GM19438 (cell line): ENCODE data around the gene MBD5.

Source experiments
- ATAC-seq: cut with Tn5 transposase; IDR thresholded peaks from one replicate; pipeline ENCODE4 v1.9.1; 2021; ENCODE audit warnings: low read depth; ENCODE audit not compliant: unreplicated experiment

The MBD5 gene

GRCh38 chr2:148022351-148022750, 1.5 kb downstream of the MBD5 start:
- ATAC-seq = no peak

- ATAC-seq = no peak
These were observed 2.0 kb downstream of the MBD5 start for GRCh38 chr2:148022882-148023281.

GRCh38 chr2:148023861-148024260, 3.0 kb downstream of the MBD5 start:
- ATAC-seq = peak; percentile 27

GRCh38 chr2:148026573-148026972, 5.7 kb downstream of the MBD5 start:
- no peak for ATAC-seq

GRCh38 chr2:148027822-148028221, 6.9 kb downstream of the MBD5 start:
- ATAC-seq = no peak

- ATAC-seq = no peak
These were observed 7.9 kb downstream of the MBD5 start for GRCh38 chr2:148028781-148029180.

- no peak for ATAC-seq
These were observed 10.3 kb downstream of the MBD5 start for GRCh38 chr2:148031152-148031551.

GRCh38 chr2:148032215-148032614, 11.3 kb downstream of the MBD5 start:
- ATAC-seq = no peak

- ATAC-seq = no peak
These were observed 18.9 kb downstream of the MBD5 start for GRCh38 chr2:148039783-148040182.

- no peak for ATAC-seq
These were observed 21.3 kb downstream of the MBD5 start for GRCh38 chr2:148042219-148042618.

GRCh38 chr2:148044322-148044721, 23.4 kb downstream of the MBD5 start:
- ATAC-seq = no peak

GRCh38 chr2:148046802-148047201, 25.9 kb downstream of the MBD5 start:
- no peak for ATAC-seq

GRCh38 chr2:148048475-148049221, 27.8 kb downstream of the MBD5 start:
- ATAC-seq = peak; percentile 72

GRCh38 chr2:148049284-148049683, 28.4 kb downstream of the MBD5 start:
- no peak for ATAC-seq

- no peak for ATAC-seq
These were observed 31.8 kb downstream of the MBD5 start for GRCh38 chr2:148052687-148053086.

GRCh38 chr2:148058641-148059040, 37.8 kb downstream of the MBD5 start:
- ATAC-seq = no peak

GRCh38 chr2:148063633-148064032, 42.7 kb downstream of the MBD5 start:
- no peak for ATAC-seq

GRCh38 chr2:148065936-148066335, 45.0 kb downstream of the MBD5 start:
- ATAC-seq = no peak

- no peak for ATAC-seq
These were observed 46.9 kb downstream of the MBD5 start for GRCh38 chr2:148067801-148068200.

GRCh38 chr2:148071351-148071750, 50.5 kb downstream of the MBD5 start:
- no peak for ATAC-seq

- no peak for ATAC-seq
These were observed 75.1 kb downstream of the MBD5 start for GRCh38 chr2:148096012-148096411.

GRCh38 chr2:148102641-148103040, 81.8 kb downstream of the MBD5 start:
- no peak for ATAC-seq

GRCh38 chr2:148103946-148104345, 83.1 kb downstream of the MBD5 start:
- ATAC-seq = no peak
